Measurements from ENCODE around the gene CD38. TPM values are rescaled to one million over a fixed set of nuclear protein-coding genes. Genes with fewer than 3 reads are reported as not detected.

The CD38 gene
- polyA plus RNA-seq, 1 donor from 2014 or later = 0.21 TPM

GRCh38 chr4:15885422-15885821, 107.3 kb downstream of the CD38 start:
- no peaks in the 10 kb centered on the region for H3F3A ChIP-seq (ENCODE audit: insufficient read depth, low read length, poor library complexity, severe bottlenecking)
- H3K9me2 ChIP-seq (ENCODE audit: insufficient read depth, low read length) = no peaks in the 10 kb centered on the region

GRCh38 chr4:15888515-15888914, 110.4 kb downstream of the CD38 start:
- H3K9me3 ChIP-seq (ENCODE audit: low read length) = no peaks in the 10 kb centered on the region
- no peaks in the 10 kb centered on the region for H3F3A ChIP-seq (ENCODE audit: insufficient read depth, low read length, poor library complexity, severe bottlenecking)
- no peak overlapping the region for H3K4me2 ChIP-seq (ENCODE audit: low read length)
- H2AFZ ChIP-seq (ENCODE audit: low read depth, low read length) = no peak overlapping the region
- H3K27me3 ChIP-seq (ENCODE audit: insufficient read depth, low read depth, low read length) = no peaks in the 10 kb centered on the region
- no peak overlapping the region for H3K27ac ChIP-seq (ENCODE audit: low read length)
- no peak overlapping the region for H3K9ac ChIP-seq (ENCODE audit: low read length)
- H3K79me2 ChIP-seq (replicated peaks; ENCODE audit: insufficient read depth, low read length) = no peaks in the 10 kb centered on the region
- H3K9me2 ChIP-seq (ENCODE audit: insufficient read depth, low read length) = no peaks in the 10 kb centered on the region
- H3K36me3 ChIP-seq (ENCODE audit: insufficient read depth, low read length) = no peaks in the 10 kb centered on the region
- H3K4me3 ChIP-seq (ENCODE audit: low read length) = no peak overlapping the region
- H4K20me1 ChIP-seq (ENCODE audit: insufficient read depth) = no peaks in the 10 kb centered on the region
- TF ChIP-seq TAF1 (IDR thresholded peaks at IDR 0.05; ENCODE audit: low read depth) (no peak), EP300 (conservative IDR thresholded peaks at IDR 0.05; ENCODE audit: poor library complexity, severe bottlenecking) (no peak), POLR2AphosphoS5 (IDR thresholded peaks at IDR 0.05) (no peak), EZH2 (IDR thresholded peaks at IDR 0.05; ENCODE audit: borderline replicate concordance, insufficient read depth, low read length, poor library complexity, severe bottlenecking) (no peak), MXI1 (conservative IDR thresholded peaks at IDR 0.05; ENCODE audit: poor library complexity, severe bottlenecking) (no peak), CTCF (IDR thresholded peaks at IDR 0.05; ENCODE audit: poor library complexity, severe bottlenecking) (no peak), RAD21 (conservative IDR thresholded peaks at IDR 0.05) (no peak), SMC3 (conservative IDR thresholded peaks at IDR 0.05; ENCODE audit: poor library complexity) (no peak)

More at GRCh38 chr4:15885422-15885821, 107.3 kb downstream of the CD38 start:
- Histone ChIP-seq H3K36me3 (ENCODE audit: insufficient read depth, low read length) (no peaks in the 10 kb centered on the region), H3K4me2 (ENCODE audit: low read length) (no peak overlapping the region), H3K4me3 (ENCODE audit: low read length) (no peak overlapping the region), H3K27ac (ENCODE audit: low read length) (no peak overlapping the region), H3K9me3 (ENCODE audit: low read length) (no peaks in the 10 kb centered on the region), H3K79me2 (replicated peaks; ENCODE audit: insufficient read depth, low read length) (no peaks in the 10 kb centered on the region), H4K20me1 (ENCODE audit: insufficient read depth) (no peaks in the 10 kb centered on the region), H3K27me3 (ENCODE audit: insufficient read depth, low read depth, low read length) (no peaks in the 10 kb centered on the region), H2AFZ (ENCODE audit: low read depth, low read length) (no peak overlapping the region), H3K9ac (ENCODE audit: low read length) (no peak overlapping the region)
- TF ChIP-seq RAD21 (conservative IDR thresholded peaks at IDR 0.05) (no peak), EP300 (conservative IDR thresholded peaks at IDR 0.05; ENCODE audit: poor library complexity, severe bottlenecking) (no peak), CTCF (IDR thresholded peaks at IDR 0.05; ENCODE audit: poor library complexity, severe bottlenecking) (no peak), REST (IDR thresholded peaks at IDR 0.05; ENCODE audit: borderline replicate concordance) (no peak), EZH2 (IDR thresholded peaks at IDR 0.05; ENCODE audit: borderline replicate concordance, insufficient read depth, low read length, poor library complexity, severe bottlenecking) (no peak), SMC3 (conservative IDR thresholded peaks at IDR 0.05; ENCODE audit: poor library complexity) (no peak), TAF1 (IDR thresholded peaks at IDR 0.05; ENCODE audit: low read depth) (no peak), MXI1 (conservative IDR thresholded peaks at IDR 0.05; ENCODE audit: poor library complexity, severe bottlenecking) (no peak), POLR2AphosphoS5 (IDR thresholded peaks at IDR 0.05) (no peak)

Measured in neural cell (in vitro differentiated cells).